HG03139 (cell line): Measurements from ENCODE around the gene TRIP6.

Experiments
- ATAC-seq: cut with Tn5 transposase; IDR thresholded peaks from one replicate; pipeline ENCODE4 v1.9.1; 2021; ENCODE audit not compliant: unreplicated experiment

TRIP6 gene

GRCh38 chr7:100867040-100867775 lies at the start of gene TRIP6:
Gene TRIP6 (plus strand): TSS chr7:100867387. CDS start chr7:100867498, 111 bp downstream.
- ATAC-seq = no peak

GRCh38 chr7:100818366-100818765 lies 48.8 kb upstream of the TRIP6 start:
- ATAC-seq = no peak

GRCh38 chr7:100818825-100819224 lies 48.4 kb upstream of the TRIP6 start:
- no peak for ATAC-seq

- no peak for ATAC-seq
These were observed 47.6 kb upstream of the TRIP6 start for GRCh38 chr7:100819586-100819985.

- no peak for ATAC-seq
These were observed 44.7 kb upstream of the TRIP6 start for GRCh38 chr7:100822236-100823139.

- no peak for ATAC-seq
These were observed 44.1 kb upstream of the TRIP6 start for GRCh38 chr7:100823140-100823525.

GRCh38 chr7:100823534-100823933 lies 43.7 kb upstream of the TRIP6 start:
- ATAC-seq = no peak

- ATAC-seq = no peak
These were observed 42.5 kb upstream of the TRIP6 start for GRCh38 chr7:100824499-100825214.

- ATAC-seq = no peak
These were observed 41.9 kb upstream of the TRIP6 start for GRCh38 chr7:100825215-100825671.

GRCh38 chr7:100825751-100826513 lies 41.3 kb upstream of the TRIP6 start:
- no peak for ATAC-seq

- ATAC-seq = no peak
These were observed 40.5 kb upstream of the TRIP6 start for GRCh38 chr7:100826514-100827329.

- no peak for ATAC-seq
These were observed 39.6 kb upstream of the TRIP6 start, which contains the start of gene EPHB4 for GRCh38 chr7:100827330-100828226. Gene EPHB4 (minus strand): TSS chr7:100827523. CDS start chr7:100827030, 493 bp downstream.

GRCh38 chr7:100829150-100829716 lies 38.0 kb upstream of the TRIP6 start:
- no peak for ATAC-seq

- no peak for ATAC-seq
These were observed 36.8 kb upstream of the TRIP6 start for GRCh38 chr7:100830396-100830795.

GRCh38 chr7:100832281-100832633 lies 34.9 kb upstream of the TRIP6 start:
- ATAC-seq = no peak

GRCh38 chr7:100835903-100836811 lies 31.0 kb upstream of the TRIP6 start:
- no peak for ATAC-seq

- ATAC-seq = no peak
These were observed 30.4 kb upstream of the TRIP6 start for GRCh38 chr7:100836812-100837098.
